Measurements from ENCODE around the gene DR1. TPM values are rescaled to one million over a fixed set of nuclear protein-coding genes. Genes with fewer than 3 reads are reported as not detected.

The DR1 gene
- total and polyA plus RNA-seq, 2 of the 13 experiments (the other 11 are each of a cell fraction or from before 2014, with no cell fraction given), result 17.8 to 42.3 TPM

DNA sequence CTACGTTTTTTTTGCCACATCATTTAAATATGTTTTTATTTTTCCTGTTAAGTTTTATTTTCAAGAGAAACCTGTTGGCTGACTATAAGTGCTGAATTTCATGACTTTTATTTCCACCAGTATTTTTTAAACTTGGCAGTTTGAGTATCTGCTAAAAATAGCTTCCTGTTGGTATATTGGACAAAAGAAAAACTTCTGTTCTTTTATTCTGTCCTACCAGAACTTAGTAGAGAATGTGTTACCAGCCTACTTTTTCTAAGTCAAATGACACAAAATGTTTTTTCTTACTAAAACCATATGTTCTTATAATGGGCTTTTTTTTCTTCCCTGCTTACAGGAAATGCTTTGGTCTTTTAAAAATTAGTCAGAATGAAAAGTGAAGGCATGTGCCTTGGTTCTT, 7.6 kb downstream of the DR1 start (continued):
- TF ChIP-seq, protein P1, sequence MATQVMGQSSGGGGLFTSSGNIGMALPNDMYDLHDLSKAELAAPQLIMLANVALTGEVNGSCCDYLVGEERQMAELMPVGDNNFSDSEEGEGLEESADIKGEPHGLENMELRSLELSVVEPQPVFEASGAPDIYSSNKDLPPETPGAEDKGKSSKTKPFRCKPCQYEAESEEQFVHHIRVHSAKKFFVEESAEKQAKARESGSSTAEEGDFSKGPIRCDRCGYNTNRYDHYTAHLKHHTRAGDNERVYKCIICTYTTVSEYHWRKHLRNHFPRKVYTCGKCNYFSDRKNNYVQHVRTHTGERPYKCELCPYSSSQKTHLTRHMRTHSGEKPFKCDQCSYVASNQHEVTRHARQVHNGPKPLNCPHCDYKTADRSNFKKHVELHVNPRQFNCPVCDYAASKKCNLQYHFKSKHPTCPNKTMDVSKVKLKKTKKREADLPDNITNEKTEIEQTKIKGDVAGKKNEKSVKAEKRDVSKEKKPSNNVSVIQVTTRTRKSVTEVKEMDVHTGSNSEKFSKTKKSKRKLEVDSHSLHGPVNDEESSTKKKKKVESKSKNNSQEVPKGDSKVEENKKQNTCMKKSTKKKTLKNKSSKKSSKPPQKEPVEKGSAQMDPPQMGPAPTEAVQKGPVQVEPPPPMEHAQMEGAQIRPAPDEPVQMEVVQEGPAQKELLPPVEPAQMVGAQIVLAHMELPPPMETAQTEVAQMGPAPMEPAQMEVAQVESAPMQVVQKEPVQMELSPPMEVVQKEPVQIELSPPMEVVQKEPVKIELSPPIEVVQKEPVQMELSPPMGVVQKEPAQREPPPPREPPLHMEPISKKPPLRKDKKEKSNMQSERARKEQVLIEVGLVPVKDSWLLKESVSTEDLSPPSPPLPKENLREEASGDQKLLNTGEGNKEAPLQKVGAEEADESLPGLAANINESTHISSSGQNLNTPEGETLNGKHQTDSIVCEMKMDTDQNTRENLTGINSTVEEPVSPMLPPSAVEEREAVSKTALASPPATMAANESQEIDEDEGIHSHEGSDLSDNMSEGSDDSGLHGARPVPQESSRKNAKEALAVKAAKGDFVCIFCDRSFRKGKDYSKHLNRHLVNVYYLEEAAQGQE (IDR thresholded peaks at IDR 0.05; ENCODE audit: borderline replicate concordance in 1 of 2, low read depth in 1 of 2, low read length in 2 of 2), result no peak
- TF ChIP-seq, protein P2, sequence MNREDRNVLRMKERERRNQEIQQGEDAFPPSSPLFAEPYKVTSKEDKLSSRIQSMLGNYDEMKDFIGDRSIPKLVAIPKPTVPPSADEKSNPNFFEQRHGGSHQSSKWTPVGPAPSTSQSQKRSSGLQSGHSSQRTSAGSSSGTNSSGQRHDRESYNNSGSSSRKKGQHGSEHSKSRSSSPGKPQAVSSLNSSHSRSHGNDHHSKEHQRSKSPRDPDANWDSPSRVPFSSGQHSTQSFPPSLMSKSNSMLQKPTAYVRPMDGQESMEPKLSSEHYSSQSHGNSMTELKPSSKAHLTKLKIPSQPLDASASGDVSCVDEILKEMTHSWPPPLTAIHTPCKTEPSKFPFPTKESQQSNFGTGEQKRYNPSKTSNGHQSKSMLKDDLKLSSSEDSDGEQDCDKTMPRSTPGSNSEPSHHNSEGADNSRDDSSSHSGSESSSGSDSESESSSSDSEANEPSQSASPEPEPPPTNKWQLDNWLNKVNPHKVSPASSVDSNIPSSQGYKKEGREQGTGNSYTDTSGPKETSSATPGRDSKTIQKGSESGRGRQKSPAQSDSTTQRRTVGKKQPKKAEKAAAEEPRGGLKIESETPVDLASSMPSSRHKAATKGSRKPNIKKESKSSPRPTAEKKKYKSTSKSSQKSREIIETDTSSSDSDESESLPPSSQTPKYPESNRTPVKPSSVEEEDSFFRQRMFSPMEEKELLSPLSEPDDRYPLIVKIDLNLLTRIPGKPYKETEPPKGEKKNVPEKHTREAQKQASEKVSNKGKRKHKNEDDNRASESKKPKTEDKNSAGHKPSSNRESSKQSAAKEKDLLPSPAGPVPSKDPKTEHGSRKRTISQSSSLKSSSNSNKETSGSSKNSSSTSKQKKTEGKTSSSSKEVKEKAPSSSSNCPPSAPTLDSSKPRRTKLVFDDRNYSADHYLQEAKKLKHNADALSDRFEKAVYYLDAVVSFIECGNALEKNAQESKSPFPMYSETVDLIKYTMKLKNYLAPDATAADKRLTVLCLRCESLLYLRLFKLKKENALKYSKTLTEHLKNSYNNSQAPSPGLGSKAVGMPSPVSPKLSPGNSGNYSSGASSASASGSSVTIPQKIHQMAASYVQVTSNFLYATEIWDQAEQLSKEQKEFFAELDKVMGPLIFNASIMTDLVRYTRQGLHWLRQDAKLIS (CRISPR knock-in tag; IDR thresholded peaks at IDR 0.05), result no peak
- TF ChIP-seq TEAD2 (CRISPR knock-in tag; IDR thresholded peaks at IDR 0.05), result no peak
- TF ChIP-seq ZNF34 (CRISPR knock-in tag; IDR thresholded peaks at IDR 0.05; ENCODE audit: borderline replicate concordance), result no peak
- no peak for TF ChIP-seq GPN1 (CRISPR knock-in tag; IDR thresholded peaks at IDR 0.05; ENCODE audit: borderline replicate concordance)
- TF ChIP-seq, protein P3, sequence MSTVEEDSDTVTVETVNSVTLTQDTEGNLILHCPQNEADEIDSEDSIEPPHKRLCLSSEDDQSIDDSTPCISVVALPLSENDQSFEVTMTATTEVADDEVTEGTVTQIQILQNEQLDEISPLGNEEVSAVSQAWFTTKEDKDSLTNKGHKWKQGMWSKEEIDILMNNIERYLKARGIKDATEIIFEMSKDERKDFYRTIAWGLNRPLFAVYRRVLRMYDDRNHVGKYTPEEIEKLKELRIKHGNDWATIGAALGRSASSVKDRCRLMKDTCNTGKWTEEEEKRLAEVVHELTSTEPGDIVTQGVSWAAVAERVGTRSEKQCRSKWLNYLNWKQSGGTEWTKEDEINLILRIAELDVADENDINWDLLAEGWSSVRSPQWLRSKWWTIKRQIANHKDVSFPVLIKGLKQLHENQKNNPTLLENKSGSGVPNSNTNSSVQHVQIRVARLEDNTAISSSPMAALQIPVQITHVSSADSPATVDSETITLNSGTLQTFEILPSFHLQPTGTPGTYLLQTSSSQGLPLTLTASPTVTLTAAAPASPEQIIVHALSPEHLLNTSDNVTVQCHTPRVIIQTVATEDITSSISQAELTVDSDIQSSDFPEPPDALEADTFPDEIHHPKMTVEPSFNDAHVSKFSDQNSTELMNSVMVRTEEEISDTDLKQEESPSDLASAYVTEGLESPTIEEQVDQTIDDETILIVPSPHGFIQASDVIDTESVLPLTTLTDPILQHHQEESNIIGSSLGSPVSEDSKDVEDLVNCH (CRISPR knock-in tag; IDR thresholded peaks at IDR 0.05), result no peak
- no peak for TF ChIP-seq ZKSCAN5 (CRISPR knock-in tag; IDR thresholded peaks at IDR 0.05)
- no peak for TF ChIP-seq LCORL (IDR thresholded peaks at IDR 0.05)
- TF ChIP-seq LCORL (CRISPR knock-in tag; IDR thresholded peaks at IDR 0.05), result no peak
- no peak for TF ChIP-seq ZNF605 (CRISPR knock-in tag; IDR thresholded peaks at IDR 0.05)
- TF ChIP-seq PITX1 (CRISPR knock-in tag; IDR thresholded peaks at IDR 0.05), result no peak

Measured in HepG2 (cell line).